K562 (cell line): ENCODE measurements around the gene COPE. TPM values are rescaled to one million over a fixed set of nuclear protein-coding genes. Genes with fewer than 3 reads are reported as not detected.

Experiments used
- BCOR ChIP-seq: fragments of 450-650 bp; IDR thresholded peaks from 2 replicates; pipeline ENCODE4 v1.6.1; 2016
- CBX8 ChIP-seq: fragments of 200-600 bp; sonication (generic); IDR thresholded peaks from 2 replicates; pipeline ENCODE4 v1.6.1; 2012; ENCODE audit warnings: borderline replicate concordance, mixed run types, low read depth, mild to moderate bottlenecking, moderate library complexity, mixed read lengths, low read length, control low read depth, inconsistent platforms; ENCODE audit not compliant: poor library complexity, severe bottlenecking; ENCODE audit errors: extremely low read depth
- CREB3L1 ChIP-seq: fragments of 450-650 bp; IDR thresholded peaks from 2 replicates; pipeline ENCODE4 v1.6.1; 2014; ENCODE audit warnings: low read depth, mild to moderate bottlenecking, moderate library complexity, borderline replicate concordance
- GTF2A2 ChIP-seq: IDR thresholded peaks from 2 replicates; pipeline ENCODE4 v1.6.1; 2016; ENCODE audit warnings: mild to moderate bottlenecking, missing genetic modification characterization, missing compliant biosample characterization
- JUND ChIP-seq, 2 experiments: IDR thresholded peaks; 2 replicates in 1 of 2; 3 replicates in 1 of 2; pipeline ENCODE4 v1.6.1; 2011; ENCODE audit warnings: borderline replicate concordance in 2 of 2, low read depth in 2 of 2, low read length in 2 of 2, improper control_type of control experiment in 1 of 2, missing biosample characterization in 1 of 2, missing genetic modification characterization in 1 of 2, missing genetic modification reagents in 1 of 2
- MCM5 ChIP-seq: fragments of 450-650 bp; IDR thresholded peaks from 2 replicates; pipeline ENCODE4 v1.6.1; 2016; ENCODE audit warnings: low read depth
- NFXL1 ChIP-seq: fragments of 450-650 bp; formaldehyde crosslinking; IDR thresholded peaks from 2 replicates; pipeline ENCODE4 v1.4.0; 2021; ENCODE audit warnings: mild to moderate bottlenecking
- RBM25 ChIP-seq: fragments of 200-400 bp; formaldehyde crosslinking; IDR thresholded peaks from 2 replicates; pipeline ENCODE4 v1.6.1; 2018; ENCODE audit warnings: low read length, low read depth, moderate library complexity; ENCODE audit not compliant: severe bottlenecking
- RUNX1 ChIP-seq: sonication (generic); IDR thresholded peaks from 2 replicates; pipeline ENCODE4 v1.6.1; 2016; ENCODE audit warnings: antibody characterized with exemption, low read depth
- SPI1 ChIP-seq: IDR thresholded peaks from 2 replicates; pipeline ENCODE4 v1.6.1; 2011; ENCODE audit warnings: low read depth, low read length, control low read depth, borderline replicate concordance
- STAT5B ChIP-seq: fragments of 250-450 bp; sonication (Bioruptor Pico); IDR thresholded peaks from 2 replicates; pipeline ENCODE4 v1.8.0; 2021; ENCODE audit warnings: mild to moderate bottlenecking, inconsistent platforms
- STAT6 ChIP-seq: sonication (generic); formaldehyde crosslinking; IDR thresholded peaks from 2 replicates; pipeline ENCODE4 v1.8.1; 2023; ENCODE audit warnings: mild to moderate bottlenecking, missing genetic modification reagents
- TAF1 ChIP-seq: IDR thresholded peaks from 2 replicates; pipeline ENCODE4 v1.6.1; 2011; ENCODE audit warnings: mild to moderate bottlenecking, low read length, moderate library complexity; ENCODE audit not compliant: insufficient read depth, control insufficient read depth, severe bottlenecking; ENCODE audit errors: extremely low read depth
- TEAD1 ChIP-seq, 2 experiments: fragments of 450-650 bp in 1 of 2; sonication (generic) in 1 of 2; formaldehyde crosslinking; IDR thresholded peaks; 2 replicates each; pipeline versions ENCODE4 v1.4.0 to v1.8.0; 2020 to 2022; ENCODE audit warnings: mild to moderate bottlenecking in 2 of 2, missing genetic modification reagents in 1 of 2
- TEAD4 ChIP-seq, 2 experiments: sonication (generic) in 1 of 2; formaldehyde crosslinking in 1 of 2; IDR thresholded peaks; 2 replicates each; pipeline versions ENCODE4 v1.6.1 to v1.8.0; 2012 to 2022; ENCODE audit warnings: borderline replicate concordance in 1 of 2, inconsistent platforms in 1 of 2, low read length in 1 of 2, mild to moderate bottlenecking in 1 of 2, missing genetic modification reagents in 1 of 2
- ZBTB12 ChIP-seq: fragments of 250-450 bp; sonication (Bioruptor Pico); IDR thresholded peaks from 2 replicates; pipeline ENCODE4 v1.4.0; 2020
- ZNF140 ChIP-seq: fragments of 250-450 bp; sonication (Bioruptor Pico); IDR thresholded peaks from 2 replicates; pipeline ENCODE4 v1.8.0; 2021; ENCODE audit warnings: moderate library complexity, mild to moderate bottlenecking, inconsistent platforms
- ZNF24 ChIP-seq: fragments of 450-650 bp; IDR thresholded peaks from 2 replicates; pipeline ENCODE4 v1.6.1; 2016
- ZNF431 ChIP-seq: sonication (generic); formaldehyde crosslinking; IDR thresholded peaks from 2 replicates; pipeline ENCODE4 v1.8.0; 2022; ENCODE audit warnings: mild to moderate bottlenecking, missing genetic modification reagents
- ZNF583 ChIP-seq: fragments of 250-450 bp; sonication (Bioruptor Pico); IDR thresholded peaks from 2 replicates; pipeline ENCODE4 v1.4.0; 2020
- ZNF766 ChIP-seq: fragments of 200-800 bp; sonication (Bioruptor generic); conservative IDR thresholded peaks from 2 replicates; pipeline ENCODE4 v1.6.1; 2016; ENCODE audit warnings: missing genetic modification characterization, missing compliant biosample characterization
- ZNF780A ChIP-seq: fragments of 250-450 bp; sonication (Bioruptor Pico); IDR thresholded peaks from 2 replicates; pipeline ENCODE4 v1.5.0; 2021; ENCODE audit warnings: mild to moderate bottlenecking
- polyA plus RNA-seq, 8 experiments: library from polyadenylated mRNA; depleted of rRNA in 4 of 8; stranded (reverse) in 5 of 8; unstranded in 3 of 8; fragments of >200 nt; fragmentation: Nextera tagmentation in 2 of 8; fragmentation: Illumina TruSeq in 1 of 8; extraction: Ambion mirVana in 2 of 8; extraction: Trizol in 1 of 8; gene quantifications; 2 replicates each; pipeline versions ENCODE4 v1.2.1 to v1.2.3, GENCODE V29; 2011 to 2014; ENCODE audit warnings: inconsistent platforms in 1 of 8, missing spikeins in 1 of 8
- total RNA-seq, 7 experiments: library from RNA; depleted of rRNA in 6 of 7; stranded (reverse); fragments of >200 nt in 6 of 7; fragmentation: Illumina TruSeq in 2 of 7; extraction: Trizol in 2 of 7; gene quantifications; 2 replicates each; pipeline versions ENCODE4 v1.2.1 to v1.2.3, GENCODE V29; 2011 to 2021; ENCODE audit warnings: low replicate concordance in 1 of 7

COPE gene
- total and polyA plus RNA-seq, 9 of the 15 experiments (the other 6 are each of a cell fraction or from before 2014, with no cell fraction given): 5.8 to 273 (median 147) TPM

GRCh38 chr19:18919086-18919899, at the start of gene COPE, which contains the start of gene DDX49 (continued):
- TF ChIP-seq STAT6 (CRISPR knock-in tag) (no peak), JUND (IDR thresholded peaks at IDR 0.05; ENCODE audit: borderline replicate concordance, low read depth, low read length) (peak; percentile 60), JUND (tag; IDR thresholded peaks at IDR 0.05; ENCODE audit: borderline replicate concordance, low read depth, low read length) (no peak), ZNF140 (CRISPR knock-in tag) (no peak), ZNF24 (0 out of 2 replicates have a peak, but pooled peaks have one; percentile 24), ZNF583 (CRISPR knock-in tag) (peak; percentile 59; the same call in 1 of the 2 replicates), CREB3L1 (peak; percentile 100), ZNF780A (CRISPR knock-in tag) (no peak), ZNF431 (CRISPR knock-in tag) (no peak), ZNF766 (CRISPR knock-in tag) (no peak; the same call in 1 of the 2 replicates), STAT5B (CRISPR knock-in tag) (no peak), RBM25 (peak; percentile 82), CBX8 (no peak), ZBTB12 (peak; percentile 96), TAF1 (peak; percentile 95), RUNX1 (no peak), SPI1 (no peak), BCOR (no peak; the same call in 1 of the 2 replicates), MCM5 (no peak), TEAD1 (CRISPR knock-in tag; IDR thresholded peaks at IDR 0.05) (no peak; a peak in 1 of 4 replicates), NFXL1 (CRISPR knock-in tag) (no peak), GTF2A2 (no peak), TEAD4 (IDR thresholded peaks at IDR 0.05; ENCODE audit: low read length) (no peak; the same call in 1 of the 2 replicates), TEAD4 (CRISPR knock-in tag; IDR thresholded peaks at IDR 0.05; ENCODE audit: borderline replicate concordance) (no peak)
